ENCODE data around the gene MYLIP. TPM values are rescaled to one million over a fixed set of nuclear protein-coding genes. Genes with fewer than 3 reads are reported as not detected.

The MYLIP gene
- total RNA-seq, 1 donor from 2014 or later, result 81.1 TPM

GRCh38 chr6:16090920-16091319 lies 38.0 kb upstream of the MYLIP start:
- H3K4me3 Mint-ChIP-seq (ENCODE audit: low read depth), result no peak overlapping the region
- H3K4me1 Mint-ChIP-seq (ENCODE audit: low read depth), result peaks cover 7% of the 10 kb centered on the region
- no peak for TF ChIP-seq CTCF (IDR thresholded peaks at IDR 0.05; ENCODE audit: unreplicated experiment)
- no peaks in the 10 kb centered on the region for H3K36me3 Mint-ChIP-seq (ENCODE audit: insufficient read depth)
- H3K9me3 Mint-ChIP-seq (ENCODE audit: low read depth), result no peaks in the 10 kb centered on the region
- H3K27ac Mint-ChIP-seq, result no peak overlapping the region
- DNase-seq (ENCODE audit: low spot score, unreplicated experiment), result no peak
- H3K27me3 Mint-ChIP-seq, result no peaks in the 10 kb centered on the region

GRCh38 chr6:16092140-16092539 lies 36.7 kb upstream of the MYLIP start:
- Mint-ChIP-seq H3K36me3 (ENCODE audit: insufficient read depth) (no peaks in the 10 kb centered on the region), H3K27me3 (no peaks in the 10 kb centered on the region), H3K4me3 (ENCODE audit: low read depth) (no peak overlapping the region), H3K9me3 (ENCODE audit: low read depth) (no peaks in the 10 kb centered on the region), H3K4me1 (ENCODE audit: low read depth) (peaks cover 7% of the 10 kb centered on the region), H3K27ac (no peak overlapping the region)
- no peak for TF ChIP-seq CTCF (IDR thresholded peaks at IDR 0.05; ENCODE audit: unreplicated experiment)
- no peak for DNase-seq (ENCODE audit: low spot score, unreplicated experiment)

DNA sequence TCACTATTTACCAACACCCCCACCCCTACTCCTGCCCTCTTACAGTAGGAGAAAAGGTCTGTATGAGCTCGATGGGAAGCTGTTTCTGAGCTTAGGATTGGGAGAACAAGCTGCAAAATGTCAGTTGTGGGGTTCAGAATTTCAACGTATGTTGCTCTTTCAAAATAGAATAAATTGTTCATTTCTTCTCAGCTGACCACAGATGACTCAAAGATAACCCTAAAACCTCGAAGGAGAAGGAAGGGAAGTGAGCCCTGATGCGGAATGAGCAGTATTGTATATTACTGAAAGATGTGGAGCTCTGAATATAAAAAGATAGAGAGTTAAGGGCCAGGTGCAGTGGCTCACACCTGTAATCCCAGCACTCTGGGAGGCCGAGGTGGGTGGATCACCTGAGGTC lies 35.9 kb upstream of the MYLIP start:
- no peak overlapping the region for H3K4me3 Mint-ChIP-seq (ENCODE audit: low read depth)
- peaks cover 4% of the 10 kb centered on the region for H3K9me3 Mint-ChIP-seq (ENCODE audit: low read depth)
- H3K4me1 Mint-ChIP-seq (ENCODE audit: low read depth), result peaks cover 5% of the 10 kb centered on the region
- no peak for TF ChIP-seq CTCF (IDR thresholded peaks at IDR 0.05; ENCODE audit: unreplicated experiment)
- no peak overlapping the region for H3K27ac Mint-ChIP-seq
- H3K27me3 Mint-ChIP-seq, result no peaks in the 10 kb centered on the region
- DNase-seq (ENCODE audit: low spot score, unreplicated experiment), result no peak
- H3K36me3 Mint-ChIP-seq (ENCODE audit: insufficient read depth), result no peaks in the 10 kb centered on the region

DNA sequence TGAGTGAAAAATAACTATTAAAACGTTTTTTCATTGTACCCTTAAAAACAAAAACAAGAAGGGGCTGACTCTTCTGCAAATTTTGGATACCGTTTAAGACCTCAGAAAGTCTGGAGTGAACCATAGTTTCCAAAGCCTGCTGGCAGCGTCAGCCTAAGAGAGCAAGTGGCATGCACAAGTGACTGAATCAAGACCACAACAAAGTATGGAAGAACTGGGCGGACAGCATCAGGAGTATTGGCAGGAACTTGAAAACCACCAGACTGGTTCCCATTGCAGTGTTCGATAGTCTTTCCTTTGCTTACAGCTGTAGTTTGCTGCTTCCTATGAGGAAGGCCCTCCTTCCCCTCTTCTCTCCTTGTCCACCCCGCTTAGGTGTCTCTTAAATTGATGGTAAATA lies 33.7 kb upstream of the MYLIP start:
- H3K4me1 Mint-ChIP-seq (ENCODE audit: low read depth), result peaks cover 14% of the 10 kb centered on the region
- H3K9me3 Mint-ChIP-seq (ENCODE audit: low read depth), result peaks cover 4% of the 10 kb centered on the region
- H3K4me3 Mint-ChIP-seq (ENCODE audit: low read depth), result no peak overlapping the region
- no peaks in the 10 kb centered on the region for H3K27me3 Mint-ChIP-seq
- H3K27ac Mint-ChIP-seq, result no peak overlapping the region
- no peak for TF ChIP-seq CTCF (IDR thresholded peaks at IDR 0.05; ENCODE audit: unreplicated experiment)
- H3K36me3 Mint-ChIP-seq (ENCODE audit: insufficient read depth), result no peaks in the 10 kb centered on the region
- DNase-seq (ENCODE audit: low spot score, unreplicated experiment), result no peak

DNA sequence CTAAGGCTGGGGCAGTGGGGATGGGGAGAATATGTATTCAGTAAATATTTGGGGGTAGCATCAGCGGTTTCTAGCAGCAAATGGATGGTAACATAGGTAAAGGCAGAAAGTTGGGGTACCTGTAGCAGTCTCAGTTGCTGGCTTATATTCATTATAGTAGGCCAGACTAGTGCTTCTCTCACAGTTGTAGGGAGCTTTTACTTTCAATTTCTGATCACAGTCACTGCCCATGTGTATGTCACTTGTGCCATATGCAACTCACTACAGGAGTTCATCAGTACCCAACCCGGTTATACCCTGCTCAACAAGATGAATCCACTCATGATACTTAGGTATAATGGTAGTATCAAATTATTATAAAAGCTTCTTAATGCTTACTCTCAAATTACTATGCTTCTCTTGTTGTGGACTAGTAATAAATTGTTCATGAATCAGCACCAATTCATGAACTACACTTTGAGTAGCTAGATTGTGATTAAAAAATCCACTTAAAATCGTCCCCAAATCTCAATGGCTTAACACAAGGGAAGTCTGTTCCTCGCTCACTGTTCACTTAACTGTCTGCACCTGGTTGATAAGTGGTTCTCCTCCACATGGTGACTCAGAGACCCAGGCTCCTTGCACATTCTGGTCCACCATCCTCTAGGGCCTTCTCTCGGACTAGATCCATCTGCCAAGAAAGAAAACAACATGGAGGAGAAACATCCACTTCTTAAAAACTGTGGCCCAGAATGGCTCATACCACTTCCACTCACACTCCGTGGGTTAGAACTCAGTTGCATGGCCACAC lies 31.3 kb upstream of the MYLIP start:
- TF ChIP-seq CTCF (IDR thresholded peaks at IDR 0.05; ENCODE audit: unreplicated experiment), result no peak
- Mint-ChIP-seq H3K27ac (peak overlapping the region; percentile 45), H3K9me3 (ENCODE audit: low read depth) (peaks cover 4% of the 10 kb centered on the region)

More for the DNA sequence above, 31.3 kb upstream of the MYLIP start:
- Mint-ChIP-seq H3K27me3 (no peaks in the 10 kb centered on the region), H3K36me3 (ENCODE audit: insufficient read depth) (no peaks in the 10 kb centered on the region), H3K4me1 (ENCODE audit: low read depth) (peaks cover 31% of the 10 kb centered on the region), H3K4me3 (ENCODE audit: low read depth) (no peak overlapping the region)
- no peak for DNase-seq (ENCODE audit: low spot score, unreplicated experiment)
